HEK293 (cell line): ENCODE measurements around the gene MLN.

ENCODE experiments used
- CTCF ChIA-PET: fragments of 350-600 bp; formaldehyde crosslinking; extraction: SDS; loops from one replicate; lab custom pipeline; 2021; ENCODE audit warnings: antibody characterized with exemption; lab: Yijun Ruan, JAX
- POLR2A ChIA-PET: fragments of 300-600 bp; formaldehyde crosslinking; extraction: SDS; loops from one replicate; lab custom pipeline; 2020; ENCODE audit warnings: antibody characterized with exemption, inconsistent platforms; lab: Yijun Ruan, JAX
- H3K27ac ChIP-seq: fragments of 200-500 bp; sonication (Bioruptor generic); 2 replicates; pipeline ENCODE4 v1.5.1; 2014; ENCODE audit warnings: low read depth, low read length, control low read depth, inconsistent platforms; ENCODE audit errors: extremely low read depth
- H3K36me3 ChIP-seq, 2 experiments: fragments of 200-500 bp in 1 of 2; sonication (Bioruptor generic) in 1 of 2; 1 replicate in 1 of 2; 2 replicates in 1 of 2; pipeline ENCODE4 v1.5.1; 2014 to 2017; ENCODE audit warnings: inconsistent platforms in 2 of 2, low read length in 2 of 2; ENCODE audit not compliant: control insufficient read depth in 2 of 2, insufficient read depth in 1 of 2
- H3K4me1 ChIP-seq: fragments of 200-500 bp; sonication (Bioruptor generic); 2 replicates; pipeline ENCODE4 v1.5.1; 2014; ENCODE audit warnings: mild to moderate bottlenecking, low read length, inconsistent platforms; ENCODE audit not compliant: control insufficient read depth, insufficient read depth
- H3K4me3 ChIP-seq: 2 replicates; pipeline ENCODE4 v1.5.1; 2011; ENCODE audit warnings: low read depth, mild to moderate bottlenecking, control low read depth, low read length, moderate library complexity
- H3K9me3 ChIP-seq: fragments of 200-500 bp; sonication (Bioruptor generic); 2 replicates; pipeline ENCODE4 v1.5.1; 2014; ENCODE audit warnings: low read depth, low read length, inconsistent platforms; ENCODE audit not compliant: control insufficient read depth, insufficient read depth
- EGR2 ChIP-seq: fragments of 450-650 bp; formaldehyde crosslinking; IDR thresholded peaks from 2 replicates; pipeline ENCODE4 v1.5.1; 2016; ENCODE audit warnings: low read depth, missing biosample characterization, missing genetic modification characterization
- GLIS2 ChIP-seq: fragments of 450-650 bp; formaldehyde crosslinking; IDR thresholded peaks from 2 replicates; pipeline ENCODE4 v1.5.1; 2016; ENCODE audit warnings: missing biosample characterization, missing genetic modification characterization
- PRDM10 ChIP-seq: fragments of 450-650 bp; formaldehyde crosslinking; IDR thresholded peaks from 2 replicates; pipeline ENCODE4 v1.5.1; 2016; ENCODE audit warnings: missing biosample characterization, missing genetic modification characterization
- PRDM2 ChIP-seq: fragments of 450-650 bp; formaldehyde crosslinking; IDR thresholded peaks from 2 replicates; pipeline ENCODE4 v1.5.1; 2016; ENCODE audit warnings: missing biosample characterization, missing genetic modification characterization, borderline replicate concordance
- PRDM4 ChIP-seq: fragments of 450-650 bp; formaldehyde crosslinking; IDR thresholded peaks from 2 replicates; pipeline ENCODE4 v1.5.1; 2017; ENCODE audit warnings: missing biosample characterization, missing genetic modification characterization
- WT1 ChIP-seq: fragments of 450-650 bp; formaldehyde crosslinking; IDR thresholded peaks from 2 replicates; pipeline ENCODE4 v1.5.1; 2016; ENCODE audit warnings: missing biosample characterization, missing genetic modification characterization
- ZFHX2 ChIP-seq: fragments of 450-650 bp; formaldehyde crosslinking; conservative IDR thresholded peaks from 2 replicates; pipeline ENCODE4 v1.5.1; 2016; ENCODE audit warnings: missing biosample characterization, missing genetic modification characterization
- ZIC2 ChIP-seq: fragments of 450-650 bp; formaldehyde crosslinking; IDR thresholded peaks from 2 replicates; pipeline ENCODE4 v1.5.1; 2016; ENCODE audit warnings: missing biosample characterization, missing genetic modification characterization
- ZNF16 ChIP-seq: fragments of 450-650 bp; formaldehyde crosslinking; IDR thresholded peaks from 2 replicates; pipeline ENCODE4 v1.5.1; 2016; ENCODE audit warnings: low read depth, missing biosample characterization, missing genetic modification characterization
- ZNF18 ChIP-seq: fragments of 450-650 bp; formaldehyde crosslinking; IDR thresholded peaks from 2 replicates; pipeline ENCODE4 v1.5.1; 2016; ENCODE audit warnings: missing biosample characterization, missing genetic modification characterization
- ZNF274 ChIP-seq, 2 experiments: fragments of 200-500 bp in 1 of 2; fragments of 450-650 bp in 1 of 2; sonication (Bioruptor generic) in 1 of 2; formaldehyde crosslinking in 1 of 2; IDR thresholded peaks; 2 replicates each; pipeline versions ENCODE4 v1.5.1 to v1.6.1; 2014 to 2016; ENCODE audit warnings: borderline replicate concordance in 1 of 2, inconsistent platforms in 1 of 2, low read length in 1 of 2, missing biosample characterization in 1 of 2, missing genetic modification characterization in 1 of 2
- ZNF416 ChIP-seq: fragments of 450-650 bp; formaldehyde crosslinking; IDR thresholded peaks from 2 replicates; pipeline ENCODE4 v1.5.1; 2016; ENCODE audit warnings: missing biosample characterization, missing genetic modification characterization
- ZNF488 ChIP-seq: fragments of 450-650 bp; formaldehyde crosslinking; IDR thresholded peaks from 2 replicates; pipeline ENCODE4 v1.5.1; 2016; ENCODE audit warnings: missing biosample characterization, missing genetic modification characterization
- ZNF530 ChIP-seq: fragments of 450-650 bp; formaldehyde crosslinking; IDR thresholded peaks from 2 replicates; pipeline ENCODE4 v1.5.1; 2016; ENCODE audit warnings: low read depth, missing biosample characterization, missing genetic modification characterization
- ZNF561 ChIP-seq: fragments of 450-650 bp; IDR thresholded peaks from 2 replicates; pipeline ENCODE4 v1.5.1; 2018; ENCODE audit warnings: missing biosample characterization, missing genetic modification characterization, borderline replicate concordance
- ZNF624 ChIP-seq: fragments of 450-650 bp; formaldehyde crosslinking; IDR thresholded peaks from 2 replicates; pipeline ENCODE4 v1.5.1; 2017; ENCODE audit warnings: missing biosample characterization, missing genetic modification characterization
- ZNF654 ChIP-seq: fragments of 450-650 bp; formaldehyde crosslinking; IDR thresholded peaks from 2 replicates; pipeline ENCODE4 v1.5.1; 2016; ENCODE audit warnings: low read depth, missing biosample characterization, missing genetic modification characterization
- ZNF843 ChIP-seq: fragments of 450-650 bp; formaldehyde crosslinking; IDR thresholded peaks from 2 replicates; pipeline ENCODE4 v1.5.1; 2016; ENCODE audit warnings: missing biosample characterization, missing genetic modification characterization
- ZXDB ChIP-seq: fragments of 450-650 bp; formaldehyde crosslinking; IDR thresholded peaks from 2 replicates; pipeline ENCODE4 v1.5.1; 2016; ENCODE audit warnings: missing biosample characterization, missing genetic modification characterization

Gene MLN

GRCh38 chr6:33838983-33839382, 35.2 kb upstream of the MLN start (continued):
- no peak for TF ChIP-seq PRDM2 (tag by site-specific recombination)
- TF ChIP-seq, all 188 proteins: peak for 0

- Histone ChIP-seq H3K27ac (no peak overlapping the region), H3K9me3 (no peaks in the 10 kb centered on the region), H3K4me3 (no peak overlapping the region), H3K36me3 (no peaks in the 10 kb centered on the region), H3K4me1 (no peaks in the 10 kb centered on the region)
- TF ChIP-seq ZNF16 (no peak), WT1 (tag by site-specific recombination) (peak; percentile 48; the same call in 1 of the 2 replicates), ZIC2 (tag by site-specific recombination) (0 out of 2 replicates have a peak, but pooled peaks have one; percentile 27), PRDM4 (tag by site-specific recombination) (no peak), PRDM10 (tag by site-specific recombination) (peak; percentile 26; the same call in 1 of the 2 replicates), ZNF274 (IDR thresholded peaks at IDR 0.05; ENCODE audit: low read length) (no peak), ZNF274 (tag by site-specific recombination; IDR thresholded peaks at IDR 0.05; ENCODE audit: borderline replicate concordance) (no peak), ZNF530 (tag by site-specific recombination) (no peak), ZNF624 (tag by site-specific recombination) (no peak), GLIS2 (tag by site-specific recombination) (no peak), ZNF488 (tag by site-specific recombination) (no peak), EGR2 (tag by site-specific recombination) (peak; percentile 74), ZNF416 (no peak), ZNF654 (no peak), ZNF561 (tag by site-specific recombination) (no peak), ZNF18 (no peak), ZXDB (tag by site-specific recombination) (no peak), ZFHX2 (tag by site-specific recombination) (peak; percentile 70), ZNF843 (no peak)
- ChIA-PET CTCF (interaction anchor here (0.5 to 1.5 kb wide), 4 partner anchors 17 to 309 kb away, joined by 3 to 7 read pairs (median 5); no protein-coding TSS in a partner anchor), POLR2A (no interaction called here)
These were observed 34.3 kb upstream of the MLN start for GRCh38 chr6:33837971-33838665.
